GM23248 (cell line): ENCODE data around the gene ZNF175.

Experiments
- EZH2 ChIP-seq: fragments of 200-600 bp; sonication (generic); IDR thresholded peaks from 2 replicates; pipeline ENCODE4 v1.6.1; 2018; ENCODE audit warnings: antibody characterized with exemption, mild to moderate bottlenecking; ENCODE audit not compliant: insufficient read depth, poor library complexity, severe bottlenecking
- EZH2phosphoT487 ChIP-seq: fragments of 200-600 bp; sonication (generic); IDR thresholded peaks from 2 replicates; pipeline ENCODE4 v1.6.1; 2018; ENCODE audit warnings: antibody characterized with exemption, moderate library complexity, mild to moderate bottlenecking, low read depth; ENCODE audit not compliant: insufficient read depth

DNA sequence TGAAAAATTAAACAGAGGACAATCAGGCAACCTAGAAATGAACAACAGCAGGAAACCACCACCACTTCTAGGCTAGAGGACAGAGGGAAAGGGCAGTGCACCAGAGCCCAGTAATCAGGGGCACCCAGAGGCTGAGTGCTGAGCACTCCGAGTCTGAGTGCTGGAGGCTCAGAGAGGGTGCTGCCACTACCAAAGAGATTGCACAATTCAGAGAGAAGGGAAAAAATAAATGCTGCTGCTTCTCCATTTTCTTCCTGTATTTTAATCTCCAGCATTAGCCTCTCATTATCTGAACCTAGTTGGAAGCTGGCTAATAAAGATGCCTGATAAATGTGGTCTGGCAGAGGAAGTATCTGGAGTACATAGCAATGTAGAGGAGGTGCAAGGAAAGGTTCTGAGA is 11.8 kb upstream of the ZNF175 start:
- TF ChIP-seq EZH2 (no peak), EZH2phosphoT487 (no peak)
